Astrocyte of the spinal cord (primary cell): ENCODE measurements around the gene CPLX1.

Experiments used
- DNase-seq: peaks from one replicate; pipeline ENCODE4 v3.0.0; 2011; ENCODE audit warnings: low read depth, low spot score
- H3K4me3 ChIP-seq: 2 replicates; pipeline ENCODE4 v1.5.1; 2011; ENCODE audit warnings: low read depth, mild to moderate bottlenecking, low read length, moderate library complexity
- in situ Hi-C: cut with HindIII; loops from 2 replicates; pipeline ENCODE4 v1.10.0; 2017; ENCODE audit warnings: low sequenced_read_pairs
- TF ChIP-seq, protein P1 (sequence below): IDR thresholded peaks from 2 replicates; pipeline ENCODE4 v1.5.1; 2012; ENCODE audit warnings: low read depth, mild to moderate bottlenecking, low read length, inconsistent platforms

The CPLX1 gene

DNA sequence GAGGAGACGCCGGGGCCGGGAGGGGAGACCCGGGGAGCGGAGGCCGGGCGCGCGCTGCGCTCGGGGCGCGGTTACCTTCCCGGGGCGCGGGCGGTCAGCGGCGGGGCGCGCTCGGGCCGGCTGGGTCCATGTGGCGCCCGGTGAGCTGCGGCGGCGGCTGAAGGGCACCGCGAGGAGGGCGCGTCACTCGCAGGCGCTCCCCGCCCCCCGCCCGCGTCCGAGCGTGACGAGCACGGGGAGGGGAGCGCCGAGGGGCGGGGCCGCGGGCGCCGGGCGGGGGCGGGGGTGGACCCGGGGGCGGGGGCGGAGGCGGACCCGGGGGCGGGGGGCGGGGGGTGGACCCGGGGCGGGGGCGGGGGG, at the start of gene CPLX1:
CPLX1 (minus strand) TSS at position 159 of the 360 bp plus-strand sequence. CDS start 1,607 bp downstream, outside the sequence.
- TF ChIP-seq, protein P1, sequence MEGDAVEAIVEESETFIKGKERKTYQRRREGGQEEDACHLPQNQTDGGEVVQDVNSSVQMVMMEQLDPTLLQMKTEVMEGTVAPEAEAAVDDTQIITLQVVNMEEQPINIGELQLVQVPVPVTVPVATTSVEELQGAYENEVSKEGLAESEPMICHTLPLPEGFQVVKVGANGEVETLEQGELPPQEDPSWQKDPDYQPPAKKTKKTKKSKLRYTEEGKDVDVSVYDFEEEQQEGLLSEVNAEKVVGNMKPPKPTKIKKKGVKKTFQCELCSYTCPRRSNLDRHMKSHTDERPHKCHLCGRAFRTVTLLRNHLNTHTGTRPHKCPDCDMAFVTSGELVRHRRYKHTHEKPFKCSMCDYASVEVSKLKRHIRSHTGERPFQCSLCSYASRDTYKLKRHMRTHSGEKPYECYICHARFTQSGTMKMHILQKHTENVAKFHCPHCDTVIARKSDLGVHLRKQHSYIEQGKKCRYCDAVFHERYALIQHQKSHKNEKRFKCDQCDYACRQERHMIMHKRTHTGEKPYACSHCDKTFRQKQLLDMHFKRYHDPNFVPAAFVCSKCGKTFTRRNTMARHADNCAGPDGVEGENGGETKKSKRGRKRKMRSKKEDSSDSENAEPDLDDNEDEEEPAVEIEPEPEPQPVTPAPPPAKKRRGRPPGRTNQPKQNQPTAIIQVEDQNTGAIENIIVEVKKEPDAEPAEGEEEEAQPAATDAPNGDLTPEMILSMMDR = no peak
- no peak within 1 kb of the TSS for H3K4me3 ChIP-seq
- no peak for DNase-seq
- in situ Hi-C loops = no loop called here

DNA sequence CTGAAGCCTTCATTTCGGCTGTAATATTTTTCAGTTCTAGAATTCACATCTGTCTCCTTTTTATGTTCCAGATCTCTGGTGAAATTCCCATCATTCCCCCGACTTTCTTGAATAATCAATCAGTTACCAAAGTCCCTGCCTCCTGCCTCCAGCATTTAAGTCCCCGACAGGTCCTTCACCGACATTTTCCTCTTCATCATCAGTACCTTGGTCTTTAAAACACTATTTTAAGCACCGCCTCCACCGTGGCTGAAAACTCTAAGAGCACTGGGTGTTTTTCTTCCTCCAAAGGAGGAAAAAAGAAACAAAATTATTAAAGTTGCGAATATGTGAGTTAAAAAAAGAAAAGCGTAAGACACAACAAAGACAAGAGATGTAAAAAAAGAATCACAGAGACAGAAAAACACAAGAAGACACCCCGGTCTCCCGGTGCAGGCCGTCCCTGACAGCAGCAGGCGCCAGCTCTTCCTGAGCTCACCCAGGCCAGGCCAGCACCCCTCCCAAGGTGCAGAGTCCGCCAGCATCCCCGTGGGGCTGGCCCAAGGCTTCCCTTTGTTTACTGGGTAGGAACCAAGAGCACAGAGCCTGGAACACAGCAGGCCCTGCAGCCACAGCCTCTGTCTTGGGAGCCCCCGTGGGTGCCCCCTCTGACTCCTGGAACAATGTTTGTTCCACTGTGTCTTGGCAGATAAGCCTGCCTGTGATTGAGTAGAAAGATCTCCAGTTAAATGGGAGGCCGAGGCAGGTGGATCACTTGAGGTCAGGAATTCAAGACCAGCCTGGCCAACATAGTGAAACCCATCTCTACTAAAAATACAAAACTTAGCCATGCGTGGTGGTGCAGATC, 49.3 kb upstream of the CPLX1 start:
- TF ChIP-seq, protein P1 = no peak
- no peak overlapping the region for H3K4me3 ChIP-seq
- no peak for DNase-seq
- in situ Hi-C loops = no loop called here

DNA sequence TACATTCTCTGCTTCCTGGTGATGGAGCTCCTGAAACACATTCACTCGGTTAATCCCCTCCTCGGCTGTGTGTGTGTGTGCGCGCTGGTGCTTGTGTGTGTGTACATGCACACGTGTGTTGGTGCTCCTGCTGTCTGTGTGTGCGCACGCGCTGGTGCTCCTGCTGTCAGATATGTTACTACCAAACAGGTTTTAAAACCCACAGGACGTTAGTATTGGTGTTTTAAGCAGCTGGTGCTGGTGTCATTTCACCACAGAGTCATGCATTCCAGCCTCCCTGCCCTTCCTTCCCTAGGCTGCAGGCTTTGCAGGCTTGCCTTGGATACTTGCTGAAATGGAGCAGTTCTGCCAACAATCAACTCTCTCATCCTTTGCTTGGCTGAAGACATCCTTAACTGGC, 48.1 kb upstream of the CPLX1 start:
- H3K4me3 ChIP-seq = no peak overlapping the region
- in situ Hi-C loops = no loop called here
- TF ChIP-seq, protein P1 = no peak
- DNase-seq = no peak

DNA sequence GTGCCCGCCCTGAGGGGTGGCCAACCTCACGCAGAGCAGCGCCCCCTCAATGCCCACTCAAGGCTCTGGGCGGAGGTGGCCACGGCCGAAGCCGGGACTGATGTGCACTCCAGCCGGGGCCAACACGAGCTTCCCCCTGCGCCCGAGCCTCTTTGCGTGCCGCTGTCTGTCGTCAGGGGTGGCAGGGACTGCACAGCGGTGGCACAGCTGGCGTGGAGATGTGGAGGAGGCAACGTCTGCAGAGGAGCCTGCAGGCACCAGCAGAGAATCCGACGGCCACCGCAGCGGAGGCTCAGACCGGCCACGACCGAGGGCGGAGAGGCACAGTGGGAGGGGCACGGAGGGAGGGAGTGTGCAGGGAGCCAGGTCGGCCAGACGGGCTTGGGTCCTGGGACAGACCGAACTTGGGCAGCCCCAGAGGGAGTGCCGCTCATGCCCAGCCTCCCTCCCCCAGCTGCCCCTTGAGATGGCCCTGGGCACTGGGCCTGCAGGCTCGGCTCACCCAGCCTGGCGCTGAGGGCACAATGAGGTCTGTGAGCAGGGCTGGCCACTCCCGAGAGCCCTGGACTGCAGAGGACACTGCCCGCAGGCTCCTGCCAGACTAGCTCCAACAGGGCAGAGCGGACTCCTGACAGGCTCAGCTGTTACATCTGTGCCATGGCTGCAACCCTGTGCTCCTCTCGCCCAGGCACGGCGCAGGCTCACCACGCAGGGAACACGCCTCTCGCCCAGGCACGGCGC, 46.5 kb upstream of the CPLX1 start:
- DNase-seq = no peak
- in situ Hi-C loops = no loop called here
- H3K4me3 ChIP-seq = no peak overlapping the region
- TF ChIP-seq, protein P1 = no peak

DNA sequence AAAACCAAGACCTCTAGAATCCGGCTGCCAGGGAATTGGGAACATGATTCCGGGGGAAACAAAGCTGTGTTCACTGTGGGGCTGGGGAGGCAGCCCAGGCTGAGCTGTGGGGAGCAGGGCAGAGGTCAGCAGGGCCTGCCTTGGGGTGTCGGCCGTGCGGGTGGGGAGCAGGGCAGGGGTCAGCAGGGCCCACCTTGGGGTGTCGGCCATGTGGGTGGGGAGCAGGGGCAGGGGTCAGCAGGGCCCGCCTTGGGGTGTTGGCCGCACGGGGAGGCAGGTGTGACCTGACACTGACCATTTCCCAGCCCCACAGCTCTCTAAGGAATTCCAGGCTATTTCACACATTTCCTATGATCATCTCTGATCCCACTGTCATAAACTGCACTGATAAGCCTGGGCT, 45.6 kb upstream of the CPLX1 start:
- in situ Hi-C loops = no loop called here
- no peak overlapping the region for H3K4me3 ChIP-seq
- no peak for DNase-seq
- TF ChIP-seq, protein P1 = no peak

DNA sequence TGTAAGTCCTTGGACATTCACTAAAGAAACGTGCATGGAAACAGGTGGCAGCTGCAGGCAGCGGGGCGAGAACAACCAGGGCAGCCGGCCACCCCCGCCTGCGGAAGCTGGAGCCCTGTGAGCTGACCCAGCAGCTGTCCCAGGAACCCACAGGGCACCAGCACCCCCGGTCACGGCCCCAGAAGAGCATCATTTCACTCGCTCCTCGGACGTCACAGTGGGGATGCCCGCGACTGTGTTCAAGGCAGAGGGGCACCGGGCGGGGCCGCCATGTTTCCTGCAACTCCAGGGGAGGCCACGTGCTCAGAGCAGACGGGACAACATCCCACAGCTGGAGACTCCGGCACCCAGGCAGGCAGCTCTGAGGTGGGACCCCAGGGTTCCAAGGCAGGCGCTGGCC, 45.0 kb upstream of the CPLX1 start:
- H3K4me3 ChIP-seq = no peak overlapping the region
- TF ChIP-seq, protein P1 = no peak
- in situ Hi-C loops = no loop called here
- no peak for DNase-seq
